IMR-90 (cell line): ENCODE results near the gene COL25A1. TPM values are rescaled to one million over a fixed set of nuclear protein-coding genes. Genes with fewer than 3 reads are reported as not detected.

Source experiments
- ATAC-seq: fragments of 200-7000 bp; cut with Tn5 transposase; 2 replicates; pipeline ENCODE4 v1.9.1; 2020; ENCODE audit warnings: low read depth, mild to moderate bottlenecking, moderate library complexity
- BruUV-seq: library from RNA; stranded (reverse); fragments of 400-500 nt; replicated peaks from 2 replicates; lab custom pipeline; 2021; lab: Mats Ljungman, UMichigan
- CTCF ChIA-PET: fragments of 300-600 bp; formaldehyde crosslinking; extraction: SDS; loops from one replicate; lab custom pipeline; 2021; ENCODE audit warnings: antibody characterized with exemption; lab: Yijun Ruan, JAX
- POLR2A ChIA-PET: fragments of 300-600 bp; sonication (Branson Sonifier 250); formaldehyde crosslinking; loops from one replicate; lab custom pipeline; 2022; ENCODE audit warnings: antibody characterized with exemption; ENCODE audit not compliant: unreplicated experiment; lab: Charles Lee
- DNase-seq: peaks from one replicate; pipeline ENCODE4 v3.0.0; 2013
- H2AFZ ChIP-seq: replicated peaks from 2 replicates; pipeline ENCODE3; 2013; ENCODE audit warnings: low read length, mild to moderate bottlenecking; ENCODE audit not compliant: poor library complexity
- H2AK5ac ChIP-seq: 2 replicates; pipeline ENCODE4 v1.6.1; 2013; ENCODE audit warnings: low read depth, low read length, inconsistent platforms
- H2AK9ac ChIP-seq: replicated peaks from 2 replicates; pipeline ENCODE3; 2013; ENCODE audit warnings: mild to moderate bottlenecking, low read depth, low read length, moderate library complexity; ENCODE audit not compliant: poor library complexity
- H2BK120ac ChIP-seq: 2 replicates; pipeline ENCODE4 v1.6.1; 2013; ENCODE audit warnings: low read depth, low read length, inconsistent platforms
- H2BK15ac ChIP-seq: 3 replicates; pipeline ENCODE4 v1.6.1; 2013; ENCODE audit warnings: low read depth, low read length, inconsistent platforms
- H2BK20ac ChIP-seq: 2 replicates; pipeline ENCODE4 v1.6.1; 2013; ENCODE audit warnings: low read depth, mild to moderate bottlenecking, inconsistent platforms, low read length, moderate library complexity
- H2BK5ac ChIP-seq: 2 replicates; pipeline ENCODE4 v1.6.1; 2013; ENCODE audit warnings: mild to moderate bottlenecking, low read depth, low read length, inconsistent platforms; ENCODE audit not compliant: poor library complexity, severe bottlenecking
- H3K14ac ChIP-seq: replicated peaks from 2 replicates; pipeline ENCODE4 v1.6.1; 2013; ENCODE audit warnings: low read depth, low read length, inconsistent platforms
- H3K18ac ChIP-seq: 2 replicates; pipeline ENCODE4 v1.6.1; 2013; ENCODE audit warnings: low read depth, low read length, control low read depth
- H3K23ac ChIP-seq: 2 replicates; pipeline ENCODE4 v1.6.1; 2013; ENCODE audit warnings: low read depth, low read length, inconsistent platforms
- H3K27ac ChIP-seq: 2 replicates; pipeline ENCODE4 v1.5.1; 2013; ENCODE audit warnings: mild to moderate bottlenecking, control low read depth, low read length; ENCODE audit not compliant: insufficient read depth
- H3K27me3 ChIP-seq: 2 replicates; pipeline ENCODE4 v1.6.1; 2013; ENCODE audit warnings: low read length; ENCODE audit not compliant: control insufficient read depth, insufficient read depth
- H3K36me3 ChIP-seq: 2 replicates; pipeline ENCODE4 v1.6.1; 2013; ENCODE audit warnings: low read length, mixed read lengths; ENCODE audit not compliant: control insufficient read depth, insufficient read depth
- H3K4ac ChIP-seq: 2 replicates; pipeline ENCODE4 v1.6.1; 2013; ENCODE audit warnings: low read depth, low read length, inconsistent platforms
- H3K4me1 ChIP-seq: 2 replicates; pipeline ENCODE4 v1.6.1; 2013; ENCODE audit warnings: low read length, mixed read lengths; ENCODE audit not compliant: control insufficient read depth, insufficient read depth
- H3K4me2 ChIP-seq: 2 replicates; pipeline ENCODE4 v1.6.1; 2013; ENCODE audit warnings: low read depth, mild to moderate bottlenecking, control low read depth, low read length, moderate library complexity
- H3K4me3 ChIP-seq: 2 replicates; pipeline ENCODE4 v1.5.1; 2013; ENCODE audit warnings: low read depth, mild to moderate bottlenecking, control low read depth, low read length, moderate library complexity; ENCODE audit not compliant: insufficient read depth
- H3K56ac ChIP-seq: 2 replicates; pipeline ENCODE4 v1.6.1; 2013; ENCODE audit warnings: low read length, inconsistent platforms; ENCODE audit not compliant: insufficient read depth; ENCODE audit errors: extremely low read depth
- H3K79me1 ChIP-seq, 2 experiments: 2 replicates each; pipeline ENCODE4 v1.6.1; 2013; ENCODE audit warnings: low read length in 2 of 2, inconsistent platforms in 1 of 2, low read depth in 1 of 2
- H3K9ac ChIP-seq: 2 replicates; pipeline ENCODE4 v1.6.1; 2013; ENCODE audit warnings: low read depth, low read length, control low read depth
- H3K9me1 ChIP-seq: 2 replicates; pipeline ENCODE4 v1.6.1; 2013; ENCODE audit warnings: low read length, inconsistent platforms; ENCODE audit not compliant: insufficient read depth
- H3K9me3 ChIP-seq: 2 replicates; pipeline ENCODE4 v1.6.1; 2013; ENCODE audit warnings: low read length; ENCODE audit not compliant: control insufficient read depth, insufficient read depth
- H4K20me1 ChIP-seq: 2 replicates; pipeline ENCODE4 v1.6.1; 2013; ENCODE audit warnings: low read length, inconsistent platforms; ENCODE audit not compliant: insufficient read depth
- H4K5ac ChIP-seq: 2 replicates; pipeline ENCODE4 v1.6.1; 2013; ENCODE audit warnings: mild to moderate bottlenecking, low read depth, low read length, control low read depth
- H4K8ac ChIP-seq, 2 experiments: 2 replicates each; pipeline ENCODE4 v1.6.1; 2013; ENCODE audit warnings: low read depth in 2 of 2, low read length in 2 of 2, control low read depth in 1 of 2, inconsistent platforms in 1 of 2
- H4K91ac ChIP-seq: 2 replicates; pipeline ENCODE4 v1.6.1; 2013; ENCODE audit warnings: low read depth, low read length, inconsistent platforms; ENCODE audit not compliant: insufficient read depth
- ELK1 ChIP-seq: fragments of 150-350 bp; IDR thresholded peaks from 2 replicates; pipeline ENCODE4 v1.6.1; 2016; ENCODE audit warnings: low read depth, mild to moderate bottlenecking, low read length, moderate library complexity, borderline replicate concordance
- WGBS, 2 experiments: methylation state at CpG; one replicate each; pipeline versions ENCODE4 v1.1.5 to v1.1.7; 2013; ENCODE audit warnings: missing lambda C conversion rate in 2 of 2; ENCODE audit not compliant: insufficient read length in 1 of 2; ENCODE audit errors: extremely low coverage in 2 of 2; 5-methylcytosine and 5-hydroxymethylcytosine counted together
- dilution Hi-C: fragments of 300-500 bp; cut with HindIII; formaldehyde crosslinking; loops from one replicate; pipeline ENCODE4 v1.14.3; 2018; ENCODE audit warnings: low sequenced_read_pairs; ENCODE audit not compliant: unreplicated experiment
- in situ Hi-C: fragments of 300-500 bp; cut with MboI; formaldehyde crosslinking; loops from 3 replicates; pipeline ENCODE4 v1.14.3; 2019; ENCODE audit warnings: low sequenced_read_pairs, inconsistent platforms, mixed read lengths
- intact Hi-C: fragments of 100-400 bp; cut with micrococcal nuclease; formaldehyde crosslinking; loops from 2 replicates; pipeline ENCODE4 v1.10.0; 2022
- polyA plus RNA-seq, 3 experiments: library from polyadenylated mRNA; depleted of rRNA; stranded (reverse); fragments of >200 nt; gene quantifications; 2 replicates each; pipeline ENCODE4 v1.2.3, GENCODE V29; 2012; ENCODE audit warnings: low replicate concordance in 1 of 3
- total RNA-seq: library from RNA; depleted of rRNA; stranded (reverse); fragments of >200 nt; gene quantifications from 2 replicates; pipeline ENCODE4 v1.2.3, GENCODE V29; 2012

COL25A1 gene
- total and polyA plus RNA-seq, 2 of the 4 experiments (the other 2 are of a cell fraction), result under 0.01 to 0.05 TPM

GRCh38 chr4:108774809-108775530 lies 527.5 kb downstream of the COL25A1 start:
- Histone ChIP-seq H3K4me3 (no peak overlapping the region), H3K27ac (no peak overlapping the region), H2AK5ac (no peak overlapping the region), H3K36me3 (no peaks in the 10 kb centered on the region), H3K23ac (no peak overlapping the region), H3K4me1 (no peaks in the 10 kb centered on the region), H3K18ac (no peak overlapping the region), H2BK5ac (no peak overlapping the region), H3K9me3 (no peaks in the 10 kb centered on the region), H3K56ac (no peak overlapping the region), H4K5ac (no peak overlapping the region), H3K14ac (no peak overlapping the region), H3K9me1 (no peaks in the 10 kb centered on the region), H2AK9ac (no peak overlapping the region), H3K79me1 (no peaks in the 10 kb centered on the region), H4K8ac (no peak overlapping the region), H3K4ac (no peak overlapping the region), H2BK120ac (no peak overlapping the region), H2BK15ac (no peak overlapping the region), H4K20me1 (no peaks in the 10 kb centered on the region), H3K4me2 (no peak overlapping the region), H2AFZ (no peak overlapping the region), H3K9ac (no peak overlapping the region), H3K27me3 (peaks cover 2% of the 10 kb centered on the region), H2BK20ac (no peak overlapping the region), H4K91ac (no peak overlapping the region)
- WGBS, 2 experiments, result 50% methylated on average over 1 of the region's 5 CpGs; no CpG with 5 or more reads in 1 of the 2 experiments
- ChIA-PET CTCF (interaction anchor here (0.8 kb wide), 1 partner anchor 9 kb away, joined by 3 read pairs; no protein-coding TSS in a partner anchor), POLR2A (no interaction called here)
- dilution Hi-C loops, result no loop called here
- no TSS peak for BruUV-seq
- in situ Hi-C loops, result no loop called here
- no peak for ATAC-seq
- intact Hi-C loops, result no loop called here
- no peak for DNase-seq
- no peak for TF ChIP-seq ELK1
